Measurements from ENCODE around the gene OVCH2.

Gene OVCH2

DNA sequence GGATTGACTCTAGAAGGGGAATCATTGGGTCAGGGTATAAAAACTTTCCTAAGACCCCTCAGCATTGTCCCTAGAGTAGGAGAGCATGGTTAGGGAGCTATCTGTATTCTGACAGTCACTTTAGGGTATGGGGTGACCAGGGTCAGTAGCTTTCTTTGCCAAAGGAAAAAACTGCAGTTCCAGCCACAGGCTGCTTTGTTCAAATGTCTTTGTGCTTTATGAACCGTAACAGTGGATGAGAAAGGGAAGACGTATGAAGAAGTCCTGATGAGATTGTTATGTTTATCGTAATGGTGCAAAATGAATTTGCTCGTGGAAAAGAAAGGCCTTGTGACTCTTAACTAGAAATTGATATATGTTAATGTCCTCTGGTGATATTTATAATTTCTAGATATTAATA is 63.0 kb downstream of the OVCH2 start:
- DNase-seq (ENCODE audit: low read depth in 3 of 3, low spot score in 1 of 3): no peak

DNA sequence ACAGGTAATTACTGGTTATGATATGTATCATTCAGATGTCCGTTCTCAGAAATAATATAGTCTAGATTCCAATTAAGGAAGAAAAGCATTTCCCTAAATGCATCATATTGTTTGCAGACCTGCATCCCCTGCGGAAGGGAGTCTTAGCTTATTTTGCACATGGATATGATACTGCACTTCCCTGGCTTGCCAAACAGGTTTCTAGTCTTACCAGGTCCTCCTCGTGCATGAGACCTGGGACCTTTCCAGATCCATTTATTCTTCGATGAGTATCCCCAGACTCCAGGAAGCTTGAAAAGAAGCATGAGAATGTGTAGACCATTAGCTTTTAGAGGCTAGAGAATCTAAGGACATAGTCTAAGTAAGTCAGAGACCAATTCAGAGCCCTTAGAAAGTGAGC is 63.5 kb downstream of the OVCH2 start:
- no peak for DNase-seq (ENCODE audit: low read depth in 3 of 3, low spot score in 1 of 3)

GRCh38 chr11:7640816-7641215 is 65.5 kb downstream of the OVCH2 start:
- DNase-seq (ENCODE audit: low read depth in 3 of 3, low spot score in 1 of 3): no peak

DNA sequence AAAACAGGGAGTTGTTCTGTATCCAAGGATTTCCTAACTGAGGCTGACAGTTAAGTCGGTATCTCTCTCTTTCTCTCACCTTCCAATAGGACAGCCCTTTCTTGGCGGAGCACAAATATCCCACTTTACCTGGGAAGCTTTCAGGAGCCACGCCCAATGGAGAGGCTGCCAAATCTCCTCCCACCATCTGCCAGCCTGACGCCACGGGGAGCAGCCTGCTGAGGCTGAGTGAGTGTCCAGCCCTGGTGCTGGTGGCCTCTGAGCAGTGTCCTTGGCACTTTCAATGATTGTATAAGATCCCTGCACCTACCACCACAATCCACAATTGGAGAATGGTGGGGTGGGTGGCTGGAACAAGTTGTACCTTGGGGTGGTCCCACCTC is 66.6 kb downstream of the OVCH2 start:
- DNase-seq (ENCODE audit: low read depth in 3 of 3, low spot score in 1 of 3): no peak
